ENCODE data around the gene AGO1. TPM values are rescaled to one million over a fixed set of nuclear protein-coding genes. Genes with fewer than 3 reads are reported as not detected.

AGO1 gene
- total and polyA plus RNA-seq, 2 of the 8 experiments (the other 6 are each of a cell fraction or from before 2014, with no cell fraction given) = 15.1 to 73.7 TPM

GRCh38 chr1:35885961-35886558 lies 3.1 kb downstream of the AGO1 start (continued):
- TF ChIP-seq RXRA (IDR thresholded peaks at IDR 0.05; ENCODE audit: insufficient read depth, low read depth, low read length) (peak; percentile 75; the same call in 1 of the 2 replicates), USF2 (IDR thresholded peaks at IDR 0.05; ENCODE audit: low read length) (no peak), HDAC2 (IDR thresholded peaks at IDR 0.05; ENCODE audit: borderline replicate concordance in 1 of 2, low read depth in 2 of 2, low read length in 2 of 2) (no peak), TCF12 (IDR thresholded peaks at IDR 0.05; ENCODE audit: low read depth, low read length) (no peak), MAFK (IDR thresholded peaks at IDR 0.05; ENCODE audit: low read depth, low read length) (no peak), KDM5A (IDR thresholded peaks at IDR 0.05; ENCODE audit: low read length) (no peak), SRF (IDR thresholded peaks at IDR 0.05; ENCODE audit: low read depth, low read length) (no peak), TEAD4 (IDR thresholded peaks at IDR 0.05; ENCODE audit: low read depth, low read length) (no peak), CHD2 (IDR thresholded peaks at IDR 0.05; ENCODE audit: low read length) (no peak), POLR2AphosphoS5 (IDR thresholded peaks at IDR 0.05; ENCODE audit: low read depth, low read length) (no peak), CEBPB (IDR thresholded peaks at IDR 0.05; ENCODE audit: low read depth, low read length) (no peak), NANOG (IDR thresholded peaks at IDR 0.05; ENCODE audit: insufficient read depth, low read depth, low read length, poor library complexity, severe bottlenecking) (no peak)
